ENCODE measurements around the gene CLEC4G.

CLEC4G gene, protein sequence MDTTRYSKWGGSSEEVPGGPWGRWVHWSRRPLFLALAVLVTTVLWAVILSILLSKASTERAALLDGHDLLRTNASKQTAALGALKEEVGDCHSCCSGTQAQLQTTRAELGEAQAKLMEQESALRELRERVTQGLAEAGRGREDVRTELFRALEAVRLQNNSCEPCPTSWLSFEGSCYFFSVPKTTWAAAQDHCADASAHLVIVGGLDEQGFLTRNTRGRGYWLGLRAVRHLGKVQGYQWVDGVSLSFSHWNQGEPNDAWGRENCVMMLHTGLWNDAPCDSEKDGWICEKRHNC

DNA sequence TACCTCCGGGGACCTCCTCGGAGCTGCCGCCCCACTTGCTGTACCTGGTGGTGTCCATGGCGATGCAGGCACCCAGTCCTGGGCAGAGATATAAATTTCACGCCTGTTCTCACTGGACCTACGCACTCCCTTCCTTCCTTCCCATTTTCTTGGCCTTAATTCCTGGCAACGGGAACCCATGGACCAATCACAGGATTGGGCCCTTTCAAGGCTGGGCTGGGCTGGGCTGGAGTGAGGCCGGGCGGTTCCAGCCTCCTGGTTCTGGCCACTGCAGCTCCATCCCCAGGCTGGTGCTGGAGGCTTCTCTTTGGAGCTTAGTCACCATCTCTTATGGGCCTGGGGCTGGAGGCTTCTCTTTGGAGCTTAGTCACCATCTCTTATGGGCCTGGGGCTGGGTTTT, at the start of gene CLEC4G:
Gene CLEC4G, minus strand, starts transcription at position 66 of the 400 bp plus-strand sequence. Its CDS starts 8 bp downstream, at position 58.
- ChIA-PET POLR2A (no interaction called here), CTCF (interaction anchor here (1.3 to 1.5 kb wide), 2 partner anchors 9 to 12 kb away, joined by 3 read pairs; no protein-coding TSS in a partner anchor)
- no peak for DNase-seq (ENCODE audit: extremely low spot score)
- TF ChIP-seq CTCF (IDR thresholded peaks at IDR 0.05; ENCODE audit: control extremely low read depth, extremely low read depth, low read depth, missing control alignments): no peak

DNA sequence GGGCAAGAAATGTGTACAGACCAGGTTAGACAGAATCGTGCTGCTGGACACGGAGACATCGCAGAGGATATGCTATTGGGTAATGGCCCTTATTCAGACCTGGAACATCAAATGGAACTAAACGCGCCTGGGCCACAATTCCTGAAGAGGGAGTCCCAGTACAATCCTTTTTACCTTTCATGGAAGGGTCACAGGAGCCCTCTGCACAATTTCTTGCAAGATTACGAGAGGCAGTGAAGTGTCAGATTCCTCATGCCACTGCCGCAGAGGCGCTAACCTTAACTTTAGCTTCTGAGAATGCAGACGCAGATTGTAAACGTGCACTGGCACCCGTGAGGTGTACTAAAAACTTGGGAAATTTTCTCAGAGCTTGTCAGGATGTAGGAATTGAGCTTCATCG, 49.2 kb upstream of the CLEC4G start:
- DNase-seq (ENCODE audit: extremely low spot score): no peak
- ChIA-PET POLR2A (no interaction called here), CTCF (no interaction called here)
- no peak for TF ChIP-seq CTCF (IDR thresholded peaks at IDR 0.05; ENCODE audit: control extremely low read depth, extremely low read depth, low read depth, missing control alignments)

- DNase-seq (ENCODE audit: extremely low spot score): no peak
- TF ChIP-seq CTCF (IDR thresholded peaks at IDR 0.05; ENCODE audit: control extremely low read depth, extremely low read depth, low read depth, missing control alignments): no peak
- ChIA-PET POLR2A (no interaction called here), CTCF (interaction anchor here (1.0 to 1.3 kb wide), 2 partner anchors 20 to 212 kb away, joined by 3 to 4 read pairs; no protein-coding TSS in a partner anchor)
These were observed 47.9 kb upstream of the CLEC4G start for GRCh38 chr19:7779631-7780486.

GRCh38 chr19:7778081-7778480, 46.2 kb upstream of the CLEC4G start:
- POLR2A ChIA-PET: no interaction called here
- no peak for TF ChIP-seq CTCF (IDR thresholded peaks at IDR 0.05; ENCODE audit: control extremely low read depth, extremely low read depth, low read depth, missing control alignments)
- CTCF ChIA-PET: interaction anchor here (0.9 to 1.3 kb wide), 2 partner anchors 31 to 210 kb away, joined by 3 to 4 read pairs; partner anchors contain the start of gene CD209
- no peak for DNase-seq (ENCODE audit: extremely low spot score)

- no peak for TF ChIP-seq CTCF (IDR thresholded peaks at IDR 0.05; ENCODE audit: control extremely low read depth, extremely low read depth, low read depth, missing control alignments)
- ChIA-PET CTCF (interaction anchor here (1.3 to 2.1 kb wide), 4 partner anchors 9 to 33 kb away, joined by 3 to 6 read pairs (median 4); no protein-coding TSS in a partner anchor), POLR2A (no interaction called here)
- no peak for DNase-seq (ENCODE audit: extremely low spot score)
These were observed 43.9 kb upstream of the CLEC4G start for GRCh38 chr19:7775761-7776160.

DNA sequence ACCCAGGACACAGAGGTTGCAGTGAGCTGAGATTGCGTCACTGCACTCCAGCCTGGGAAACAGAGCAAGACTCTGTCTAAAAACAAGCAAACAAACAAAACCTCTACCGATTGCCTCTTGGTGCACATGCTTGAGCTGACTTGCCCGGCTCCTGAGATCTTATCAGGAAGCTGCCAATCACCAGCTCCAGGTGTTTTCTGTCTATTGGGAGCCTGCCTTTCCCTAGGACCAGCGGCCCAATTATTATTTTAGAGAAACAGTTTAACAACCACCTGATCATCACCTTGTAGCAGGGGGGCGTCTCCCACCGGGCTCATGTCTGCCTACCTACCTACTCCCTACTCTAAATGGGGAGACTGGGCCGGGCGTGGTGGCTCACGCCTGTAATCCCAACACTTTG, 41.9 kb upstream of the CLEC4G start:
- ChIA-PET POLR2A (no interaction called here), CTCF (no interaction called here)
- no peak for DNase-seq (ENCODE audit: extremely low spot score)
- no peak for TF ChIP-seq CTCF (IDR thresholded peaks at IDR 0.05; ENCODE audit: control extremely low read depth, extremely low read depth, low read depth, missing control alignments)
